GM12873 (cell line): ENCODE measurements around the gene FAF1.

ENCODE experiments used
- TF ChIP-seq, protein P1 (sequence below): IDR thresholded peaks from 2 replicates; pipeline ENCODE4 v1.5.1; 2012; ENCODE audit warnings: low read depth, mild to moderate bottlenecking, moderate library complexity, low read length, control low read depth; ENCODE audit not compliant: insufficient read depth; ENCODE audit errors: missing control alignments

The FAF1 gene

DNA sequence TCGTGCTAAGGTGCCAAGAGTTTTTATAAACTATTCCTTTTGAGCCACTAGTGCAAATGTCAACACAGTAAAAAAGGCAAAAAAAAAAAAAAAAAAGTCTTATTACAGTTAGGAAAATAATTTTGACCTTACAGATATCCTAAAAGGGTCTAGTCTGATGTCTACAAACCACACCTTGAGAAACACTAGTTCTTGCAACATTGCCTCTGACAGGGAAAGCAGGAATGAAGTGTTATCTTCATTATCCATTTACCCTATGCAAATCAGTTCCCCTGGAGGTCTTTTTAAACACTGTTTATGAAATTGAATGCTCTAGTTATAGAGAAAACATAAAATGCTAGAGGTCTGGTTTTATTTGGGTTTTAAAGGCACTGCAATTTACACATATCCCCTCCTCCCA lies 421.6 kb downstream of the FAF1 start:
- TF ChIP-seq, protein P1, sequence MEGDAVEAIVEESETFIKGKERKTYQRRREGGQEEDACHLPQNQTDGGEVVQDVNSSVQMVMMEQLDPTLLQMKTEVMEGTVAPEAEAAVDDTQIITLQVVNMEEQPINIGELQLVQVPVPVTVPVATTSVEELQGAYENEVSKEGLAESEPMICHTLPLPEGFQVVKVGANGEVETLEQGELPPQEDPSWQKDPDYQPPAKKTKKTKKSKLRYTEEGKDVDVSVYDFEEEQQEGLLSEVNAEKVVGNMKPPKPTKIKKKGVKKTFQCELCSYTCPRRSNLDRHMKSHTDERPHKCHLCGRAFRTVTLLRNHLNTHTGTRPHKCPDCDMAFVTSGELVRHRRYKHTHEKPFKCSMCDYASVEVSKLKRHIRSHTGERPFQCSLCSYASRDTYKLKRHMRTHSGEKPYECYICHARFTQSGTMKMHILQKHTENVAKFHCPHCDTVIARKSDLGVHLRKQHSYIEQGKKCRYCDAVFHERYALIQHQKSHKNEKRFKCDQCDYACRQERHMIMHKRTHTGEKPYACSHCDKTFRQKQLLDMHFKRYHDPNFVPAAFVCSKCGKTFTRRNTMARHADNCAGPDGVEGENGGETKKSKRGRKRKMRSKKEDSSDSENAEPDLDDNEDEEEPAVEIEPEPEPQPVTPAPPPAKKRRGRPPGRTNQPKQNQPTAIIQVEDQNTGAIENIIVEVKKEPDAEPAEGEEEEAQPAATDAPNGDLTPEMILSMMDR = no peak

DNA sequence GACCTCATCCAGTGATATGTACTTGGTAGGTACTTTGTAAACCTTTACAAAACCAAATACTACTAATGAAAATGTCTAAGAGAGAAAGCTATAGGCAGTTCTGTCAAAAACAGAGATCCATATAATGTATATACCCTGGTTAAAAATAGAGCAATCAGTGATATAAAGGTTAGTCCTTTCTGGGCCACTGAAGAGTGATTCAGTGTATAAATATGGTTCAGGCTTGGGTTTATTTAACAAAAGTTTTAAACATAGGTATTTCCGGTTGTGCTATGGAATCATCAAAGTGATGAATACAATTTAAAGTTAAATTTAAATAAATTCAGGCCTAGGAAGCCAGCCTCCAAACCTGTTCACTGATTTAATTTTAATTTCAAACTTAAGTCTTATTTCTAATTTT lies 428.5 kb downstream of the FAF1 start:
- TF ChIP-seq, protein P1 = no peak

DNA sequence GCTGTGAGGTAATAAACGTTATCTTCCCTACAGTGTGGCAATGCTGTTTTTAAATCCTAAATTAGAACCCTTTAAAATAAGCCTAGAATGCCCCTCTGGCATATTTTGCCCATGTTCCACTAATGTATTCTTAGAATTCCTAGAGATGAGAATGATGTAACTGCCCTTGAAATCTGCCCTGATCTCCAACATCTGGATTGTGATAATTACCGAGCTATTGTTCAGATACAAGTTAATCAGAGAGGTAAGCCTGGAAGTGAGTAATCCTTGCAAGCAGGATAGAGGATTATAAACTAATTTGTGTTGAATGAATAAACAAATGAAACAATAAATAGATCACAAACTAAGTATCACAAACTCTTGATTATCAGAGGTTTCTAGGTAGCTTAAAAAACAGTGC lies 429.0 kb downstream of the FAF1 start:
- TF ChIP-seq, protein P1 = no peak

DNA sequence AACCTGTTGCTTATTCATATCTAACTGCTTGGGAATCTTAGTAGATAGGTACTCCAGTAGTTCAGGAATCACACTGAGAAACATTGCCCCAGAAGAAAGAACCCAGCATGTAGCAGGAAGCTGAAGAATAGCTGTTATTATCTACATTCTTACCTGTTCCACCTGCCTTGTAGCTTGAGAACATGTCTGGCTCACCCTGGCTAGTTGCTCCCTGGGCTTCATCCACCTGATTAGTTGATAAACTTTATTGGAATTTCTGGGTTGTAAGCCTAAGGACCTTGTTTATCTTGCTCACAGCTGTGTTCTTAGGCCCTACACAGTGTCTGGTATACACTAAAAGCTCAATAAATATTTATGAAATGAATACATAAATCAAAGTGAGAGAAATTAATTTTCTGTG lies 430.6 kb downstream of the FAF1 start:
- TF ChIP-seq, protein P1 = no peak

DNA sequence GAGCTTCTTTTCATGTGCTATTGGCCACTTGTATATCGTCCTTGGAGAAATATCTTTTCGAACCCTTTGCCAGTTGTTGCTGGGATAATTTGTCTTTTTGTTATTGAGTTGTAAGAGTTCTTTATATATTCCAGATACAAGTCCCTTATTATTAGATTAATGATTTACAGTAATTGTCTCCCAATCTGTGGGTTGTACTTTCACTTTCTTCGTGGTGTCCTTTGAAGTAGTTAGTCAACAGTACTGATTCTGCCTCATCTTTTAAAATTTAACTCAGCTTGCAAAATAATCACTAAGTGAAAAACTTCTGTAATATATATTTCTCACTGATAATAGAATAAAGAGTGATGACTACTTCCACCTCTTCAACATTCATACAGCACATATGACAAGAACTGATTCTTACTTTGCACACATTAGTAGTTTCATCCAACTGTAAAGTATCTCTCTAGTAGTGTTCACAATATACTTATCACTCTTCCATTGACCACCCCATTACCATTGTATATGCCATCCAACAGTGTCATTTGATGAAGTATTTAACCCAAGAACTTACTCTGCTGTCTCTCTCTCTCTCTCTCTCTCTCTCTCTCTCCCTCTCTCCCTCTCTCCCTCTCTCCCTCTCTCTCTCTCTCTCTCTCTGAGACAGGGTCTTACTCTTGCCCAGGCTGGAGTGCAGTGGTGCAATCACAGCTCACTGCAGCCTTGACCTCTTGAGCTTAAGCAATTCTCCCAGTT lies 432.6 kb downstream of the FAF1 start:
- TF ChIP-seq, protein P1 = no peak

DNA sequence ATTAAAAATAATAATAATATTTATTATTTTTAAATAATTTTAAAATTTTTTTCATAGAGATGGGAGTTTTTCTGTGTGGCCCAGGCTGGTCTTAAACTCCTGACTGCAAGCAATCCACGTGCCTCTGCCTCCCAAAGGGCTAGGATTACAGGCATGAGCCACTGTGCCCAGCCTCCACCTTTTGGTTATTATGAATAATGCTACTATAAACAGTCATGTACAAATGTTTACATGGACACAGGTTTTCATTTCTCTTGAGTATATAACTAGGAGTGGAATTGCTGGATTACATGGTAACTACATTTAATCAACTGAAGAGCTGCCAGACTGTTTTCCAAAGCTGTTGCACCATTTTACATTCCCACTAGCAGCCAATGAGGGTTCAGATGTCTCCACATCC lies 433.6 kb downstream of the FAF1 start:
- TF ChIP-seq, protein P1 = no peak

DNA sequence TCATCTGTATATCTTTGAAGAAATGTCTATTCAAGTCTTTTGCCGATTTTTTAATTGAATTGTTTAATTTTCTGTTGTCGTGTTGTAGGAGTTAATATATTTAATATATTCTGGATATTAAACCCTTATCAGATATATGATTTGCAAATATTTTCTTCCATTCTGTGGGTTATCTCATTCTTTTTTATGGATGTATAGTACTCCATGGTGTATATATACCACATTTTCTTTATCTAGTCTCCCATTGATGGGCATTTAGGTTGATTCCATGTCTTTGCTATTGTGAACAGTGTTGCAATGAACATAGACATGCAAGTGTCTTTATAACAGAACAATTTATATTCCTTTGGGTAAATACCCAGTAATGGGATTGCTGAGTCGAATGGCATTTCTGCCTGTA lies 436.5 kb downstream of the FAF1 start:
- TF ChIP-seq, protein P1 = no peak
